HG02840 (cell line): ENCODE data around the gene HOXB9.

Experiments
- ATAC-seq: cut with Tn5 transposase; IDR thresholded peaks from one replicate; pipeline ENCODE4 v1.9.1; 2021; ENCODE audit warnings: mild to moderate bottlenecking, moderate library complexity, moderate number of reproducible peaks; ENCODE audit not compliant: unreplicated experiment, low FRiP score

Gene HOXB9

GRCh38 chr17:48625495-48626244 is 488 bp downstream of the HOXB9 start:
- ATAC-seq = no peak

DNA sequence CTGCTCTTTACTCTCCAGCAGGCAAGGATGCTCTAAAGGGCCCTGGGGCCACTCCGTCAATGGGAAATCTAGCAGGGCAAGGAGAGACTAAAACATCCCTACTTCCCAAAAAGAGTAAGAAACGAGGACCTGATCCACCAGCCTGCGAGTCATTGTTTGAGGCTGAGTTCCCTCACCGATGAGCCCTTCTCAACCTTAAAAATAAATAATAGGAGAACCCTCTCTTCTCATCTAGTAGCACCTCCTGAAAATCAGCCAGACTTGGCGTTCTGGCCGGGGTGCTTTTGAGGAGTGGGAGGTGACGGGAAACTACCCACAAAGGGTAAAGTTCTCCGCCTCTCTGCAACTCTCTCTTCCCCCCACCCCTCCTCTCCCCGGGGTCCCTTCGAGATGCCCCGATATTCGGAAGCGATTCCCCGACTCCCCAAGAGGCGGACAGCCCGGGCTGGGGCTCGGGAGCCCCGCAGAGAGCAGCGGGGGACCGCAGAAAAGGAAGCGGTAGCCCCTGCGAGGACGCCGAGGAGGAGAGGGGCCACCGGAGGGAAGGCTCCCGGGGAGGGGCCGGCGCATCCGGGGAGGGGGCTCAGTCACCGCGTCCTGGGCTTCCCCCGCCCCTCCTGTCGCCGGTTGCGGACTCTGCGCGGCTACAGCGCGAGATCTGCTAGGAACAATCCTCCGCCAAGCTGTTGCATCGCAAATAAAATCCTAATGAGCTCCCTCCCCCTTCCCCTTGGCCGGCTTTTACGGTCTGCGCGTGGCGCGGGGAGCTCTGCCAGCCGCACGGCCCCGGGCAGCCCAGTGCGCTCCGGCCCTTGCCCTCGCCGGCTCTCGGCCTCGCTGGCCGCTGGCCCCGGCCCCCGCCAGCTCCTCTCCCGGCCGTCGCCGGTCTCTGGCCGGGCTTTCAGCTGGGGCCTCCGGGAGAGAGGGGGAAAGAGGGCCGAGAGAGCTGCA is 1.3 kb downstream of the HOXB9 start:
- ATAC-seq = no peak

DNA sequence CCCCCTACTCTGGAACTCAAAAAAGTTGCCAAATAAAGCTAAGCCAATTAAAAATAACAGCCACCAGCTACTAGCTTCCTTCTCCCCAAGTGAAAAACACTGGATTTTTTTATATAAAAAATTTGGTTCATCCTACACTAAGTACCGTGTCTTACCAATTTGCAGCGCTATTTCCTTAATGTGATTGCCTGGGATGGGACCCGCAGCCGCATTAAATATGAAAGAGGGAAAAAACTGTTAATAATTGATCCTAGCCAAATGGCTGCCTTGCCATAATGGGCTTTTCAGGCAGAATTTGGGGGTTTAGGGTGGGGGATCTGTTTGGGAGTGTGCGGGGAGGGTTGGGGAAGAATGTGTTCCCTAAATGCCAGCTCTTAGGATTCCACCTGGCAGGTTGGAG is 2.0 kb downstream of the HOXB9 start:
- no peak for ATAC-seq

DNA sequence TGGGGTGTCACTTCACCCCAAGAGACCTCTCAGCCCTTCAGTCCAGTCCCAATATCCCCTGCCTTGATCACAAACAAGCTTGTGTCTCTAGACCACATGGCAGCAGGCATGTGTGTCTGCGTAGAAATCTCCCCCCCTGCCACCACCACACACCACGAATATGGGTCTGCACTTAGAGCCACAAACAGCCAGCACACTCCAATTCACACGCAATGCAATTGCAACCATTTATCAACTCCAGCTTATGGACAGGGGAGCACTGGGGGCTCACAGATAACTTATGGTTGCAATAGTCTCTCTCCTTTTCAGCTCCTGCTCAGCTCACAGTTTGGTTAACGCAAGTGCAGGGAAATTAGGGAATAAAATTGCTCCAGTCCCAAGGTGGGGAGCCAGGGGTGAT is 2.6 kb downstream of the HOXB9 start:
- ATAC-seq = no peak

DNA sequence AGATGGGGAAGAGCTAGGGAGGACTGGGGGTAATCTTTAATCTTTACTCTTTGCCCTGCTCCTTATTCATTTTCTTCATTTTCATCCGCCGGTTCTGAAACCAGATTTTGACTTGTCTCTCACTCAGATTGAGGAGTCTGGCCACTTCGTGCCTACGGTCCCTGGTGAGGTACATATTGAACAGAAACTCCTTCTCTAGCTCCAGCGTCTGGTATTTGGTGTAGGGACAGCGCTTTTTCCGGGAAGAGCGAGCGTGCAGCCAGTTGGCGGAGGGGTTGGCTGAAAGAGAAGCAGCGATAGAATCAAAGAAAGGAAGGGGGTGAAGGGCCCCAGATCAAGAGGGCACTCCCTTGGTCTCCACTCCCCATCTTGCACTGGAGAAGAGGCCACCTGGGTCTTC is 3.3 kb downstream of the HOXB9 start:
- ATAC-seq = no peak

- no peak for ATAC-seq
Observed at GRCh38 chr17:48621410-48622392, 4.5 kb downstream of the HOXB9 start.

DNA sequence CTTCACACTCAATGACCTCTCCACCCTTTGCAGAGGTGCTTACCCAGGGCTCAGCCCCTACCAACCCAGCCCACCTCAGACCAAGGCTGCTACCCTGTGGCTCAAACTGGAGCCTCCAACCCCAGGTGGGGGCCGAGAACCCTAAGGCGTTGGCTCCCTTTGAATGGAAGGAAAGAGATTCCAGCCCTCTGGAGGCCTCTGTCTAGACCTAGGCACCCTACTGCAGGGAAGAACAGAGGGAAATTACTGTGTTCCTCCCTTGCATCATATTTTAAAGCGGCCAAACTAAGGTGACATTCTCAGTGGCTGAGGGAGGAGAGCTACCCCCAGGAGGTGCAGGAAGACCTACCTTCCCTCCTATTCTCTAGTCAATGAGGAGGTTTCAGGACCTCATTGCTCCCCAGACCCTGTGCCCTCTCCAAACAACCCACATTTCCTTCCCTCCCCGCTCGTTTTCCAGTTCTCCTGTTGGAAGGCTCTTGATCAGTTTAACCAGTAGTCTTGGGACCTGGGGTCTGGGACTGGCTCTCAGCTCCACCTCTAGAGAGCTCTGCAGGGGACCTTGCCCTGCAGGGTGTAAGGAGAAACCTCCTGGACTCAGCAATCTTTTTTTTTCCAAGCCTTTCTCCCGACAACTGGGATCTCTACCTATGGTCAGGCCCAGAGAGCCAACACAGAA is 5.6 kb downstream of the HOXB9 start:
- ATAC-seq = no peak

- ATAC-seq = no peak
Observed at GRCh38 chr17:48619826-48620449, 6.2 kb downstream of the HOXB9 start.

DNA sequence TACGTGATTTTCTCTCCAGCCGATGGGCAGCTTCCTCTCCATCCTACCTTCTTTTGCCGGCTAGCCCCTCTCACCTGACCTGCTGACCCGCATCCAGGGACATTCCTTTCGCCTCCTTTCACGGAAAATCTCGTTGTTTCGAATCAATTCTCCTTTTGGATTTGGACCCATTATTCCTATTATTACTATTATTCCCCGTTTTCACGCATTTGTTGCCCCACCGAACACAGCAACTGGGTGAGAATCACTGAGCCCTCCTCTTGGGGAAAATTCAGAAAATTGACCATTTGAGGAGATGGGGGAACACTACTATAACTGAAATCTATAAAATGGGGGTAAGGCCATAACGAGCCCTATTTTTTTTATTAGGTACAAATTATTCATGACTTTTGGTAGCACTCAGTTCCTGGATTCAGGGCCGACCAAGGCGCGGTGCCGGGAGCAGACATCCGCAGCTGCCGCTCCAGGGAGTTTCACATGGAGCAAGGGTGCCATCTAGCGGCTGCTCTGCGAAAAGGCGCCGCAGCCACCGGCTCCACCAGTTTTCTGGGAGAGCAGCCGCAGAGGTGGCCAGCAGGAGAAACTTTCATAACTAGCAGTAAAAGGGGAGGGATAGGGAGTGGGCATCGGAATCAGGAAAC is 7.8 kb downstream of the HOXB9 start:
- ATAC-seq = no peak

- no peak for ATAC-seq
Observed at GRCh38 chr17:48617471-48618255, 8.5 kb downstream of the HOXB9 start.

DNA sequence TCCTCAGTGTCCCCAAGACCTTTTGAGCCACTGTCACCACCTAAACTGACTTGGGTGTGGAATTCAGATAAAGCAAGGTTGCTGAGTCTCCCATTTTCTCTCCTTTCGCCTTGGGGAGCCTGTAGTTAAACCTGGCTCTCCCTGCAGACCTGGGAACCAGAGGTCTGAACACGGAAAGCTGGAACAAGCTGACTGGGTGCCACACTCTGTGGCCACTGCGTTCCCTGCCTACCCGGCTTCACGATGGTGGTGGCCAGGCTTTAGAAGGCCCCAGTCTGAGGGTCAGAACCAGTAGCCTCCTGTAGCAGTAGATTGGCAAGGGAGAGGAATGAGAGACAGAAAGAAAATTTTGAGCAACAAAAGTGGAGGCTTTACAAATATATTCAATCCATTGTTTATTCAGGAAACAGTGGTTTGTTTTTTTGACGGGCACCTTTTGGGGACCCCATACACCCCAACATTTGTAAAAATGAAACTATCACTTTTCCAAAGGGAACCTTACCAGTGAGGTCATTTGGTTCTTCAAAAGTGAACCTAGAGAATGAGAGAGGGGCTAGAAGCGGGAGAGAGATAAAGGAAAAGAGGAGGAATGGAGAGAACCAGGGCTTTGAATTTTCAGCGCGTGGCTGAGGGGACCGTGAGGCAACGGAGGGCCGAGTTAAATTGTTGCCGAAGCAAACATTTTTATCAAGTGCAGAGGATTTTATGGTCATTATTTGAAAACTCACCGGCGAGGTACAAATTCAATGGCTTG is 9.3 kb downstream of the HOXB9 start:
- no peak for ATAC-seq

- no peak for ATAC-seq
Observed at GRCh38 chr17:48615963-48616716, 10.0 kb downstream of the HOXB9 start.

DNA sequence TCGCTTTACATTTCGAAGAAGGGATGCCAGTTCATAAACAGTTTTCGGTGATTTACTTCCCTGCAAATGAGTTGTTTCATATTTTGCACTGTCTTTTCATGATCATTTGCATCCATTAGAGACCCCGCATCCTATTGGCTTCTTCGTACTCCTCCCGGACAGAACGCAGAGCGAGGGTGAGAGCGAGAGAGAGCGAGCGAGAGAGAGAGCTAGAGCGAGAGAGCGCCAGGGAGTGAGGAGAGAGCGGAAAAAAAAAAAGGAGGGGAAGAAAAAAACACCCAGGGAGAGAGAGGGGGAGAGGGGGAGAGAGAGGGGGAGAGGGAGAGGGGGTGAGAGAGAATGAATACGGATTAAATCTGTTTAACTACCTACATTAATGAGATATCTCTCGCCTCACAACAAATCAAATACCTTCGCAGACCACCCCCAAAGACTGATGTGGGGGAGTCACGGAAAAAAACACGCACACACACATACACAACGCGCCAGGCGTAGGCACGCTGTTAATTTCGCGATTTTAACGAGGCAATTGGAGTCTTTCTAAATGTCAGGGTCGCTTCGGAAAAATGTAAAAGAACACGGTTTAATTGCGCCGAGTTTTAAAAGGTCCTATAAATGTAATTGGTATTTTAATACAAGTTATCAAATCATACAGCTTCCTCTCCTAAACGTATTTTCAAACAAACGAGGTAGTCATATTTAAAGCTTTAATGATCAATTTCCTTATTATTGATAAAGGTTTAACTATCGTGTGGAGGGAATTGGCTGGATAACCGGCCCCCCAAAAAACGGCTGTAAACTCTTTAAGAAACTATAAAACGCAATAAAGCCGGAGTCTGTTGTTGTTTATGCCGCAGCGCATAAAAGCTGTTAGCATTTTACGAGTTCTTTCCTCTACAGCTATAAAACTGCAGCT is 10.9 kb downstream of the HOXB9 start, which contains the start of gene HOXB8:
HOXB8 (minus strand) TSS at position 246 of the 916 bp plus-strand sequence. CDS start 588 bp downstream, outside the sequence.
- no peak for ATAC-seq

- ATAC-seq = no peak
Observed at GRCh38 chr17:48613862-48614694, 12.1 kb downstream of the HOXB9 start.
